ENCODE results near the gene SPEM2. TPM values are rescaled to one million over a fixed set of nuclear protein-coding genes. Genes with fewer than 3 reads are reported as not detected.

SPEM2 gene
- total and polyA plus RNA-seq, 4 donors = not detected

DNA sequence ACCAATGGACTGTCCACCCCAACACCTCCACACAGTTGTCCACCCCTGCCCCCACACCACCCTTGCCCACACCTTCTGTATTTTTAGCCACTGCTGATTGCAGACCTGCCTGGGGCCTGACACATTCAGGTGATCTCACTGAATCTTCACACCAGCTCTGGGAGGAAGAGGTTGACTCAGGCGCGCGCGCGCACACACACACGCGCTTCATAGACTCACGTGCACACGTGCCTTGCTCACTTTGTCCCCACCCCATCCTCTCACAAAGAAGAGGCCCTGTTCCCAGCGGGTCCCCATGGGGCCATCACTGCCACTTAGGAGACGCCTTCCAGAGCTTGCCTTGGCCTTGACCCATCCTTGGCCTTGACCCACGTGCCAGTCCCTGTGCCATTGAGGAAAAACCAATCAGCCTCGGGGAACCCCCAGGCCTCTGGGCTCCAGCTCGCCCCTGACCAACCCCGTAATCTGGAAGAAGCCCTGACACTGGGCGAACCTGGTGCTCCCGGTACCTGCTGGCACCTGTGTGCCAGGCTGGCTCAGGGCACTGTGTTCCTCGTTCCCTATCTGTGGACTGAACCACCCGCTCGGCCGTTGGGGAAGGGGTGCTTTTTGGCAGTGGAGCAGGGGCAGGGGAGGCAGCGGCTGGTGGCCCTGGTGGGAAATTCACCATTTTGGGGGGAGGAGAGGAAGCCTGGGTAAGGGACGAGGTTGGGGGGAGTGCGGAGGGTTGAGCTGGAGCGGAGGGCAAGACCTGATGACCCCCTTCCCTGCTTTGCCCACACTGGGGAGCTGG is 14.6 kb upstream of the SPEM2 start (continued):
- TF ChIP-seq TAF1 (conservative IDR thresholded peaks at IDR 0.05) (no peak), YY1 (IDR thresholded peaks at IDR 0.05) (no peak), HNF4A (conservative IDR thresholded peaks at IDR 0.05) (no peak), NR2F2 (IDR thresholded peaks at IDR 0.05) (no peak)
- TF ChIP-seq, protein P1, sequence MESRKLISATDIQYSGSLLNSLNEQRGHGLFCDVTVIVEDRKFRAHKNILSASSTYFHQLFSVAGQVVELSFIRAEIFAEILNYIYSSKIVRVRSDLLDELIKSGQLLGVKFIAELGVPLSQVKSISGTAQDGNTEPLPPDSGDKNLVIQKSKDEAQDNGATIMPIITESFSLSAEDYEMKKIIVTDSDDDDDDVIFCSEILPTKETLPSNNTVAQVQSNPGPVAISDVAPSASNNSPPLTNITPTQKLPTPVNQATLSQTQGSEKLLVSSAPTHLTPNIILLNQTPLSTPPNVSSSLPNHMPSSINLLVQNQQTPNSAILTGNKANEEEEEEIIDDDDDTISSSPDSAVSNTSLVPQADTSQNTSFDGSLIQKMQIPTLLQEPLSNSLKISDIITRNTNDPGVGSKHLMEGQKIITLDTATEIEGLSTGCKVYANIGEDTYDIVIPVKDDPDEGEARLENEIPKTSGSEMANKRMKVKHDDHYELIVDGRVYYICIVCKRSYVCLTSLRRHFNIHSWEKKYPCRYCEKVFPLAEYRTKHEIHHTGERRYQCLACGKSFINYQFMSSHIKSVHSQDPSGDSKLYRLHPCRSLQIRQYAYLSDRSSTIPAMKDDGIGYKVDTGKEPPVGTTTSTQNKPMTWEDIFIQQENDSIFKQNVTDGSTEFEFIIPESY (IDR thresholded peaks at IDR 0.05) = no peak

DNA sequence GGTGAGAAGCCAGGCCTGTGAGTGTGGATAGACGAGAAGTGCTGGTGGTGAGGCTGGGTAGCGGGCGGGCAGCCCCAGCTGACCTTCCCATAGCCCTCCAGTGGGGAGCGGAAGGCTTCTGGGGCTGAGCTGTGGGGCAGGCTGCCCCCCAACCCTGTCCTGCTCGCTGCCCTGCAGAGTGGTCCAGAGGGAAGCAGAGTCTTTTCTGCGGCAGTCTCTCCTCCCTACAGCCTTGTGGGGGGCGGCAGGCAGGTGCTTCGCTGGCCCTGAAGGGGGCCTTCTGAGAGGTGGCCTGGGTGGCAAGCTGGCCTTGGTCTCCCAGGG is 14.0 kb upstream of the SPEM2 start:
- TF ChIP-seq FOXA1 (IDR thresholded peaks at IDR 0.05) = no peak
- TF ChIP-seq GABPA (IDR thresholded peaks at IDR 0.05 in 1 of 2, conservative IDR thresholded peaks at IDR 0.05 in 1 of 2) = no peak
- TF ChIP-seq, protein P2, sequence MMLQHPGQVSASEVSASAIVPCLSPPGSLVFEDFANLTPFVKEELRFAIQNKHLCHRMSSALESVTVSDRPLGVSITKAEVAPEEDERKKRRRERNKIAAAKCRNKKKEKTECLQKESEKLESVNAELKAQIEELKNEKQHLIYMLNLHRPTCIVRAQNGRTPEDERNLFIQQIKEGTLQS (IDR thresholded peaks at IDR 0.05) = no peak
- TF ChIP-seq FOXA2 (IDR thresholded peaks at IDR 0.05) = no peak
- no peak for TF ChIP-seq HNF4G (IDR thresholded peaks at IDR 0.05)
- TF ChIP-seq, protein P3, sequence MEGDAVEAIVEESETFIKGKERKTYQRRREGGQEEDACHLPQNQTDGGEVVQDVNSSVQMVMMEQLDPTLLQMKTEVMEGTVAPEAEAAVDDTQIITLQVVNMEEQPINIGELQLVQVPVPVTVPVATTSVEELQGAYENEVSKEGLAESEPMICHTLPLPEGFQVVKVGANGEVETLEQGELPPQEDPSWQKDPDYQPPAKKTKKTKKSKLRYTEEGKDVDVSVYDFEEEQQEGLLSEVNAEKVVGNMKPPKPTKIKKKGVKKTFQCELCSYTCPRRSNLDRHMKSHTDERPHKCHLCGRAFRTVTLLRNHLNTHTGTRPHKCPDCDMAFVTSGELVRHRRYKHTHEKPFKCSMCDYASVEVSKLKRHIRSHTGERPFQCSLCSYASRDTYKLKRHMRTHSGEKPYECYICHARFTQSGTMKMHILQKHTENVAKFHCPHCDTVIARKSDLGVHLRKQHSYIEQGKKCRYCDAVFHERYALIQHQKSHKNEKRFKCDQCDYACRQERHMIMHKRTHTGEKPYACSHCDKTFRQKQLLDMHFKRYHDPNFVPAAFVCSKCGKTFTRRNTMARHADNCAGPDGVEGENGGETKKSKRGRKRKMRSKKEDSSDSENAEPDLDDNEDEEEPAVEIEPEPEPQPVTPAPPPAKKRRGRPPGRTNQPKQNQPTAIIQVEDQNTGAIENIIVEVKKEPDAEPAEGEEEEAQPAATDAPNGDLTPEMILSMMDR (IDR thresholded peaks at IDR 0.05; ENCODE audit: low read depth, low read length, missing input control) = no peak
- no peak for TF ChIP-seq YY1 (IDR thresholded peaks at IDR 0.05)
- TF ChIP-seq, protein P4, sequence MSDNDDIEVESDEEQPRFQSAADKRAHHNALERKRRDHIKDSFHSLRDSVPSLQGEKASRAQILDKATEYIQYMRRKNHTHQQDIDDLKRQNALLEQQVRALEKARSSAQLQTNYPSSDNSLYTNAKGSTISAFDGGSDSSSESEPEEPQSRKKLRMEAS (IDR thresholded peaks at IDR 0.05) = no peak
- TF ChIP-seq, protein P5, sequence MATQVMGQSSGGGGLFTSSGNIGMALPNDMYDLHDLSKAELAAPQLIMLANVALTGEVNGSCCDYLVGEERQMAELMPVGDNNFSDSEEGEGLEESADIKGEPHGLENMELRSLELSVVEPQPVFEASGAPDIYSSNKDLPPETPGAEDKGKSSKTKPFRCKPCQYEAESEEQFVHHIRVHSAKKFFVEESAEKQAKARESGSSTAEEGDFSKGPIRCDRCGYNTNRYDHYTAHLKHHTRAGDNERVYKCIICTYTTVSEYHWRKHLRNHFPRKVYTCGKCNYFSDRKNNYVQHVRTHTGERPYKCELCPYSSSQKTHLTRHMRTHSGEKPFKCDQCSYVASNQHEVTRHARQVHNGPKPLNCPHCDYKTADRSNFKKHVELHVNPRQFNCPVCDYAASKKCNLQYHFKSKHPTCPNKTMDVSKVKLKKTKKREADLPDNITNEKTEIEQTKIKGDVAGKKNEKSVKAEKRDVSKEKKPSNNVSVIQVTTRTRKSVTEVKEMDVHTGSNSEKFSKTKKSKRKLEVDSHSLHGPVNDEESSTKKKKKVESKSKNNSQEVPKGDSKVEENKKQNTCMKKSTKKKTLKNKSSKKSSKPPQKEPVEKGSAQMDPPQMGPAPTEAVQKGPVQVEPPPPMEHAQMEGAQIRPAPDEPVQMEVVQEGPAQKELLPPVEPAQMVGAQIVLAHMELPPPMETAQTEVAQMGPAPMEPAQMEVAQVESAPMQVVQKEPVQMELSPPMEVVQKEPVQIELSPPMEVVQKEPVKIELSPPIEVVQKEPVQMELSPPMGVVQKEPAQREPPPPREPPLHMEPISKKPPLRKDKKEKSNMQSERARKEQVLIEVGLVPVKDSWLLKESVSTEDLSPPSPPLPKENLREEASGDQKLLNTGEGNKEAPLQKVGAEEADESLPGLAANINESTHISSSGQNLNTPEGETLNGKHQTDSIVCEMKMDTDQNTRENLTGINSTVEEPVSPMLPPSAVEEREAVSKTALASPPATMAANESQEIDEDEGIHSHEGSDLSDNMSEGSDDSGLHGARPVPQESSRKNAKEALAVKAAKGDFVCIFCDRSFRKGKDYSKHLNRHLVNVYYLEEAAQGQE (IDR thresholded peaks at IDR 0.05) = no peak
- TF ChIP-seq EGR1 (IDR thresholded peaks at IDR 0.05; ENCODE audit: low read depth in 2 of 2) = no peak
- no peaks in the 10 kb centered on the region for H3K27me3 ChIP-seq (ENCODE audit: control insufficient read depth in 4 of 4, insufficient read depth in 4 of 4, low read length in 3 of 4)
- 94% methylated on average over 8 of the region's 8 CpGs for WGBS

More for the DNA sequence above, 14.0 kb upstream of the SPEM2 start:
- Histone ChIP-seq H3K4me1 (ENCODE audit: control insufficient read depth in 4 of 4, insufficient read depth in 4 of 4, low read length in 3 of 4) (no peaks in the 10 kb centered on the region), H3K27ac (ENCODE audit: low read depth in 1 of 2, low read length in 2 of 2) (no peak overlapping the region), H3K36me3 (ENCODE audit: control insufficient read depth in 4 of 4, insufficient read depth in 3 of 4, low read depth in 1 of 4, low read length in 3 of 4) (no peaks in the 10 kb centered on the region), H3K4me3 (ENCODE audit: low read depth in 1 of 3, low read length in 3 of 3) (no peak overlapping the region), H3K9me3 (ENCODE audit: control insufficient read depth in 4 of 4, low read length in 3 of 4) (no peaks in the 10 kb centered on the region), H3K9ac (ENCODE audit: low read depth in 1 of 2, low read length in 2 of 2) (no peak overlapping the region)
- no peak for DNase-seq (ENCODE audit: low spot score)
